ENCODE data around the gene BCAS4.

DNA sequence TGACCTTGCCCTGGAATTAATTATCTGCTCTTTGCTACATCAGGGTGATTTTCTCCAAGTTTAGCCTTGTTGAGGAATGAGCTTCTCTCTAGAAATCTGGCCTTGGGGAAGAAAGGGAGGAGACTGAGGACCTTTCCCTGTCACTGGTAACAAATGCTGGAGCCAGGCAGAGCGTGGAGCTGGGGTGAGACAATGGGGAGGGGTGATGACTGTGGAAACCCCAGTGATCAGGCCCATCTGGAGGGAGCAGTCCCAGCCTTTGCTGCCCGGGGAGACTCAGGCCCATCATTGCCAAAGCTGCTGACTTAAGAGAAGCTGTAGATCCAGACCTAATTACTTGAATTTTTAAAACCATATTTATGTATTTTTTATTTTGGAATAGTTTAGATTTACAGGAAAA is 31.3 kb downstream of the BCAS4 start:
- no peak for TF ChIP-seq CTCF (conservative IDR thresholded peaks at IDR 0.05 in 1 of 2, IDR thresholded peaks at IDR 0.05 in 1 of 2; ENCODE audit: extremely low read depth in 1 of 2, insufficient read depth in 1 of 2, low read depth in 1 of 2, low read length in 2 of 2)
- no peak for TF ChIP-seq EZH2 (IDR thresholded peaks at IDR 0.05; ENCODE audit: borderline replicate concordance, low read length)
